Right atrium auricular region (tissue), 2 donors: Measurements from ENCODE around the gene DACT2. TPM values are rescaled to one million over a fixed set of nuclear protein-coding genes. Genes with fewer than 3 reads are reported as not detected.

Experiments used
- DNase-seq: peaks from one replicate; pipeline ENCODE4 v3.0.0-alpha.2; 2019; ENCODE audit warnings: low spot score
- H3K27ac ChIP-seq, 2 donors: fragments of 200-600 bp; sonication (generic); 1 replicate in 1 of 2; 2 replicates in 1 of 2; pipeline ENCODE4 v1.5.1; 2016 to 2019
- H3K27me3 ChIP-seq, 2 donors: fragments of 200-600 bp; sonication (generic); one replicate each; pipeline versions ENCODE4 v1.5.1 to v1.6.0; 2017 to 2019
- H3K36me3 ChIP-seq: fragments of 200-600 bp; sonication (generic); one replicate; pipeline ENCODE4 v1.5.1; 2016
- H3K4me1 ChIP-seq, 2 donors: fragments of 200-600 bp; sonication (generic); one replicate each; pipeline versions ENCODE4 v1.5.1 to v1.6.0; 2017 to 2019
- H3K4me3 ChIP-seq, 2 donors: fragments of 200-600 bp; sonication (generic); 1 replicate in 1 of 2; 2 replicates in 1 of 2; pipeline ENCODE4 v1.5.1; 2017 to 2019; ENCODE audit warnings: mild to moderate bottlenecking in 1 of 2, moderate library complexity in 1 of 2
- H3K9me3 ChIP-seq, 2 donors: fragments of 200-600 bp; sonication (generic); one replicate each; pipeline ENCODE4 v1.5.1; 2019
- total RNA-seq, 2 donors: library from RNA; depleted of rRNA; stranded (reverse); fragments of >200 nt; gene quantifications; one replicate each; pipeline ENCODE4 v1.1.0, GENCODE V29; 2016
- TF ChIP-seq, protein P1 (sequence below), 2 donors: fragments of 200-600 bp; sonication (generic); IDR thresholded peaks; one replicate each; pipeline ENCODE4 v1.5.1; 2019; ENCODE audit warnings: antibody characterized with exemption in 2 of 2

Gene DACT2
- total RNA-seq, 2 donors from 2014 or later: 1.5 to 2.0 TPM

DNA sequence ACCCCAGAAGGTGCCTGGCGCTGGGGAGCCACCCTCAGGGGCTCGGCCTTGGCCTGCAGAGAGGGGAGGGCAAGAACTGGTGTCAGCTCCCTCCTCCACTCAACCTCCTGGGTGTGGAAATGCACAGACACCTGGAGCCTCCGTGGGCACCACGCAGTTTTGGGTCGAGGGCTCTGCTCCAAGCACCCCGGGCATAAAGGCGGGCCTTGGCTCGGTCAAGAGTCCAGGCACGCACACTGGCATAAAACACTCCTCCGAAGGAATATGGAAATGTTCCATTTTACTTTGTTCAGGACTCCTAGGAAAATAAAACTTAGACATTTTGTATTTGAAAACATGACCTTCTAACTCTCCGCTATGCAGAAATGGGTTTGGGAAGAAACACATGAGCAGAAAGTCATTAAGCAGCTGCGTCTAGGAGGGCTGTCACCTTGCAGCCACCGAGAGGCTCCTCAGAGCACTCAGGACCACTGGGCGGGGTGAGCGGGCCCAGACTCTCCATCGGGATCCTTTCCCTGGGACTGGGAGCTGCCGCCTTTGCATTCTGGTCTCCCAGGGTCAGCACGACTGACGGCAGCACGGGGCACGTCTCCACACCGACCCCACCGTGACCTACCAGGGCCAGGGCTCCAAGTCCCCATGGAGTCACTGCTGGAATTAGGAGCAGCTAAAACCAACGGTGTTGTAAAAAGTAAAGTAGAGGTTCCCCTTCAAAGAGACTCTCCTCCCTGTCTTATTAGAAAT, 46.0 kb upstream of the DACT2 start:
- TF ChIP-seq, protein P1, sequence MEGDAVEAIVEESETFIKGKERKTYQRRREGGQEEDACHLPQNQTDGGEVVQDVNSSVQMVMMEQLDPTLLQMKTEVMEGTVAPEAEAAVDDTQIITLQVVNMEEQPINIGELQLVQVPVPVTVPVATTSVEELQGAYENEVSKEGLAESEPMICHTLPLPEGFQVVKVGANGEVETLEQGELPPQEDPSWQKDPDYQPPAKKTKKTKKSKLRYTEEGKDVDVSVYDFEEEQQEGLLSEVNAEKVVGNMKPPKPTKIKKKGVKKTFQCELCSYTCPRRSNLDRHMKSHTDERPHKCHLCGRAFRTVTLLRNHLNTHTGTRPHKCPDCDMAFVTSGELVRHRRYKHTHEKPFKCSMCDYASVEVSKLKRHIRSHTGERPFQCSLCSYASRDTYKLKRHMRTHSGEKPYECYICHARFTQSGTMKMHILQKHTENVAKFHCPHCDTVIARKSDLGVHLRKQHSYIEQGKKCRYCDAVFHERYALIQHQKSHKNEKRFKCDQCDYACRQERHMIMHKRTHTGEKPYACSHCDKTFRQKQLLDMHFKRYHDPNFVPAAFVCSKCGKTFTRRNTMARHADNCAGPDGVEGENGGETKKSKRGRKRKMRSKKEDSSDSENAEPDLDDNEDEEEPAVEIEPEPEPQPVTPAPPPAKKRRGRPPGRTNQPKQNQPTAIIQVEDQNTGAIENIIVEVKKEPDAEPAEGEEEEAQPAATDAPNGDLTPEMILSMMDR (IDR thresholded peaks at IDR 0.05): no peak
- Histone ChIP-seq H3K27ac (no peak overlapping the region), H3K9me3 (no peaks in the 10 kb centered on the region), H3K4me3 (no peak overlapping the region), H3K4me1 (peaks cover 0 to 5% of the 10 kb centered on the region in 2 donors), H3K27me3 (no peaks in the 10 kb centered on the region), H3K36me3 (no peaks in the 10 kb centered on the region)
- DNase-seq: no peak

DNA sequence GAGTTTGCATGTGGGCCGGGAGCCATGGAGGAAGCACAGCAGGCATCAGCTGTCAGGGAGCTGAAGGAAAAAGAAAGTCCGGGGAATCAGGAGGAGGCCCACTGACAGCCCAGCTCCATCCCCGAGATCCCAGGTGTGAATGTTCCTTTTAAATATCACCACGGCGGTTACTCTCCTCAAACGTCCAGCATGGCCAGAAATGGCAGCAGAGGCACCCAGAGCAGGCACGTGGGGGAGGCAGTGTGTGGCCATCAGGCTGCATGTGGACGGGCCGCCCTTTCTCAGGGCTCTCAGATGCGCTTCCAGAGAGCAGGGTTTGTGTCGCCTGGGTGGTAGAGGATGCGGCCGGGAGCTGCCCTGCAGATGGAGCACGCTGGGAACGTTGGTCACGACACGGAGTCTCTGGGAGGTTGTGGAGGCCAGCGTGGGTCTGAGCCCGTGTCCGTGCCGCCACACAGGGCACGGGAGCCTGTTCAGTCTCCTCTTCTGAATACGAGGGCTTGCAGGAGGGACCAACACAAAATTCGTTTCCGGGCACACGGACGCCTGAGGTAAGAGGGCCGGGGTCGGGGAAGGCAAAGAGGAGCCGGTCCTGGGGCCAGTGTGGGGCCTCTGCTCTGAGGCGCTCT, 45.3 kb upstream of the DACT2 start:
- no peaks in the 10 kb centered on the region for H3K9me3 ChIP-seq
- no peaks in the 10 kb centered on the region for H3K36me3 ChIP-seq
- H3K4me3 ChIP-seq: no peak overlapping the region
- TF ChIP-seq, protein P1 (IDR thresholded peaks at IDR 0.05): no peak
- no peak for DNase-seq
- no peaks in the 10 kb centered on the region for H3K27me3 ChIP-seq
- no peak overlapping the region for H3K27ac ChIP-seq
- no peaks in the 10 kb centered on the region for H3K4me1 ChIP-seq

DNA sequence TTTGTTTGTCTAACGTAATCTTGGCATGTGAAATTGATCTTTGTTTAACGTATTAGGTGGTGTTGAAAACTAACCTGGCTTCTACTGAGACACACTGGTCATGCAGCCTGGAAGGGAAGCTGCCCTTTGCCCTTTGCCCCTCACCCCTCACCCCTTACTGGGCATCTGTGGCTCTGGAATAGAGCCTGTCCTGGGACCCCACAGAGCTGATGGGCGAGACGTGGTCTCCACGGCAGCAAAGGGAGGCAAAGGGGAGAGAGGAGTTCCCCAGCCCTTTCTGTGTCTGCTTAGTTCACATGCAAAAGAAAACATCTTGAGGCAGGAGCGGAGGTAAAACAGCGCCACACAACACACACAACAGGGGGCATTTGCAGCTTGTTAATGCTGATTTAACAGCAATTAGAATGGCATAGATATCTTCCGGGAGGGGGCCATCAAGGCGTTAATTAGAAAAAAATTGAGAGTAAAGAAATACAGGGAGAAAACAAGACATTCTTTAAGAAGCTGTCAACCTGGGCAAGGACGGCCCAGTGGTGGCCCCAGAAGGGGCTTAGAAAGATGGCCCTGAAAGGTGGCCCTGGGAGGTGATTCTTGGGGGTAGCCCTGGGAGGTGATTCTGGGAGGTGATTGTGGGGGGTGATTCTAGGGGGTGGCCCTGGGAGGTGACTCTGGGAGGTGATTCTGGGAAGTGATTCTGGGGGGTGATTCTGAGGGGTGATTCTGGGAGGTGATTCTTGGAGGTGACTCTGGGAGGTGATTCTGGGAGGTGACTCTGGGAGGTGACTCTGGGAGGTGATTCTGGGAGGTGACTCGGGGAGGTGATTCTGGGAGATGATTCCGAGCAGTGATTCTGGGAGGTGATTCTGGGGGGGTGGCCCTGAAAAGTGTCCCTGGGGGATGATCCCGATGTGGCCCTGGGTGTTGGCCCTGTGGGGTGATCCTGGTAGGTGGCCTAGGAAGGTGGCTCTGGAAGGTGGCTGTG, 44.5 kb upstream of the DACT2 start:
- no peak for DNase-seq
- Histone ChIP-seq H3K4me1 (no peaks in the 10 kb centered on the region), H3K27me3 (no peaks in the 10 kb centered on the region), H3K27ac (no peak overlapping the region), H3K36me3 (no peaks in the 10 kb centered on the region), H3K4me3 (no peak overlapping the region), H3K9me3 (no peaks in the 10 kb centered on the region)
- TF ChIP-seq, protein P1 (IDR thresholded peaks at IDR 0.05): no peak

DNA sequence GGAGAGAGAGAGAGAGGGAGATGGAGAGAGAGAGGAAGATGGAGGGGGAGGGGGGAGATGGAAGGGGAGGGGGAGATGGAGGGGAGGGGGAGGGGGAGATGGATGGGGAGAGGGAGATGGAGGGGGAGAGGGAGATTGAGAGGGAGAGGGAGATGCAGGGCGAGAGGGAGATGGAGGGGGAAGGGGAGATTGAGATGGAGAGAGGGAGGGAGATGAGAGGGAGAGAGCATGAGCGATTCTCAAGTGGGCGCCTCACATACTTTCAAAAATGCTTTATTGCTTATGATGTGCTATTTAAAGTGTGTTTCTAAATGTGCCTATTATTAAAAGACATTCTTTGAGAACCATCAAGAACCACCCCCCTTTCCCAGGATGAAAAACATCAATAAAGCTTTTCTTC, 43.7 kb upstream of the DACT2 start:
- H3K27me3 ChIP-seq: no peaks in the 10 kb centered on the region
- H3K9me3 ChIP-seq: no peaks in the 10 kb centered on the region
- H3K4me1 ChIP-seq: no peaks in the 10 kb centered on the region
- no peak for DNase-seq
- no peak overlapping the region for H3K4me3 ChIP-seq
- H3K36me3 ChIP-seq: no peaks in the 10 kb centered on the region
- no peak overlapping the region for H3K27ac ChIP-seq
- TF ChIP-seq, protein P1 (IDR thresholded peaks at IDR 0.05): no peak

DNA sequence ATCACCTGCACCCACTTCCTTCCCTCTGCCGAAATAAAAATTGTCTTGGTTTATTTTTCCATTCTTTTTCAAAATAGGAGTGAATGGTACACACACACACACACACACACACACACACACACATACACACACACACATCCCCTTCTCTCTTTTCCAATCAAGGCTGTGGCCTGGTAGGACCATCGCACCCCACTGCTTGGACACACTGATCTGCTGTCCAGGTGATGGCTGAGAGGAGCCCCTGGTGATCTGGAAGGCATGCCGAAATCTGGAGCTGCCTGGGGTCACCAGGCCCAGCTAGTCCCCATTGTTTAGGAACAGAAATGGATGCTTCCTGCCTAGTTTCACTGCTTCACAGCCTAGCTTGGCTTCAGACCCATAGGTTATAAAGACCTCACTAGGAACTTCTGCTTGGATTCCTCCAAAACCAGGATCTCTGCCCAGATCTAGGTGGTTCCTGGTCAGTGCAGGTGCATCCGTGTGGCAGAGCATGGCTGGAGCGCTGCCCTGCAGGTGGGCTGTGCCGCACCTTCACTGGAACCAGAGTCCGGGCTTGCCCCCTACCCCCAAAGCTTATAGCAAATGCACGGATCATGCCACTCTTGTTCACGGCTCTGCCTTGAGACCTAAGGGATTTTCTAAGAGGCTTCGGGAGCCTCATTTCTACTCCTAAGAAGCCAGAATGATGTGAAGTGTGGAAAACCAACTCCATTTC, 42.9 kb upstream of the DACT2 start:
- no peaks in the 10 kb centered on the region for H3K36me3 ChIP-seq
- H3K4me3 ChIP-seq: no peak overlapping the region
- no peak for DNase-seq
- no peak overlapping the region for H3K27ac ChIP-seq
- H3K4me1 ChIP-seq: no peaks in the 10 kb centered on the region
- TF ChIP-seq, protein P1 (IDR thresholded peaks at IDR 0.05): no peak
- no peaks in the 10 kb centered on the region for H3K9me3 ChIP-seq
- no peaks in the 10 kb centered on the region for H3K27me3 ChIP-seq
